ENCODE results near the gene GAMT.

DNA sequence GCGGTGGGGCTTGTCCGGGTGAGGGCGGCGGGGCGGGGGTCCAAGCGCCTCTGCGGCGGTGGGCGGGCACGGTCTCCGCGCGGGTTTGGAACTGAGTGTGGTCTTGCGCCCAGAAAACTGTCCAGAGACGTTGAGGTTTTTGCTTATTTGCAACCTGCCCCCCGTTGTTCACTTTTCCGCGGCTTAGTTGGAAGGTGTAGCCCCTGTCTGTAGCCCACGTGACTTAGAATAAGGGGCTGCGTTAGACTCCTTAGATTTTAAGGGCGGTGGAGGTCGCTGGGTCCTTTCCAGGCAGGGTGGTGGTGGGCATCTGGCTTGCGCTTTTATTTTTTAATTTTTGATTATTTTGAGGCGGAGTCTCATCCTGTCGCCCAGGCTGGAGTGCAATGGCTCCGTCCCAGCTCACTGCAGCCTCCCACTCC, 37.6 kb upstream of the GAMT start:
- TF ChIP-seq, protein P1, sequence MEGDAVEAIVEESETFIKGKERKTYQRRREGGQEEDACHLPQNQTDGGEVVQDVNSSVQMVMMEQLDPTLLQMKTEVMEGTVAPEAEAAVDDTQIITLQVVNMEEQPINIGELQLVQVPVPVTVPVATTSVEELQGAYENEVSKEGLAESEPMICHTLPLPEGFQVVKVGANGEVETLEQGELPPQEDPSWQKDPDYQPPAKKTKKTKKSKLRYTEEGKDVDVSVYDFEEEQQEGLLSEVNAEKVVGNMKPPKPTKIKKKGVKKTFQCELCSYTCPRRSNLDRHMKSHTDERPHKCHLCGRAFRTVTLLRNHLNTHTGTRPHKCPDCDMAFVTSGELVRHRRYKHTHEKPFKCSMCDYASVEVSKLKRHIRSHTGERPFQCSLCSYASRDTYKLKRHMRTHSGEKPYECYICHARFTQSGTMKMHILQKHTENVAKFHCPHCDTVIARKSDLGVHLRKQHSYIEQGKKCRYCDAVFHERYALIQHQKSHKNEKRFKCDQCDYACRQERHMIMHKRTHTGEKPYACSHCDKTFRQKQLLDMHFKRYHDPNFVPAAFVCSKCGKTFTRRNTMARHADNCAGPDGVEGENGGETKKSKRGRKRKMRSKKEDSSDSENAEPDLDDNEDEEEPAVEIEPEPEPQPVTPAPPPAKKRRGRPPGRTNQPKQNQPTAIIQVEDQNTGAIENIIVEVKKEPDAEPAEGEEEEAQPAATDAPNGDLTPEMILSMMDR (IDR thresholded peaks at IDR 0.05) = no peak
- no peak for TF ChIP-seq POLR2A (IDR thresholded peaks at IDR 0.05)
